A673 (cell line): ENCODE results near the gene PTK7. TPM values are rescaled to one million over a fixed set of nuclear protein-coding genes. Genes with fewer than 3 reads are reported as not detected.

Experiments
- BruUV-seq: library from RNA; stranded (reverse); fragments of 400-500 nt; replicated peaks from 2 replicates; lab custom pipeline; 2021; lab: Mats Ljungman, UMichigan
- CTCF ChIA-PET: fragments of 300-600 bp; sonication (Branson Sonifier 250); formaldehyde crosslinking; loops from one replicate; lab custom pipeline; 2022; ENCODE audit warnings: antibody characterized with exemption; lab: Charles Lee
- POLR2A ChIA-PET: fragments of 300-600 bp; sonication (Branson Sonifier 250); formaldehyde crosslinking; loops from one replicate; lab custom pipeline; 2022; ENCODE audit warnings: antibody characterized with exemption; ENCODE audit not compliant: low non-redundant PET; lab: Charles Lee
- DNase-seq: peaks from one replicate; pipeline ENCODE4 v3.0.0-alpha.2; 2015; ENCODE audit warnings: low spot score
- H3K27ac ChIP-seq: fragments of 200-600 bp; sonication (generic); 2 replicates; pipeline ENCODE4 v1.5.1; 2016; ENCODE audit warnings: mixed run types, low read depth, mild to moderate bottlenecking, mixed read lengths, antibody characterized with exemption, low read length; ENCODE audit not compliant: poor library complexity, severe bottlenecking
- H3K27me3 ChIP-seq: fragments of 200-600 bp; sonication (generic); replicated peaks from 2 replicates; pipeline ENCODE4 v1.6.1; 2017; ENCODE audit warnings: mixed run types, low read depth, mild to moderate bottlenecking, mixed read lengths, antibody characterized with exemption, low read length; ENCODE audit not compliant: insufficient read depth, poor library complexity
- H3K36me3 ChIP-seq: fragments of 200-600 bp; sonication (generic); 2 replicates; pipeline ENCODE4 v1.6.1; 2016; ENCODE audit warnings: mixed run types, mild to moderate bottlenecking, mixed read lengths, antibody characterized with exemption, low read length; ENCODE audit not compliant: insufficient read depth, poor library complexity, severe bottlenecking
- H3K4me1 ChIP-seq: fragments of 200-600 bp; sonication (generic); 2 replicates; pipeline ENCODE4 v1.6.1; 2017; ENCODE audit warnings: mixed run types, mild to moderate bottlenecking, mixed read lengths, antibody characterized with exemption, low read length; ENCODE audit not compliant: insufficient read depth, poor library complexity, severe bottlenecking
- H3K4me3 ChIP-seq: fragments of 200-600 bp; sonication (generic); 2 replicates; pipeline ENCODE4 v1.5.1; 2016; ENCODE audit warnings: low read depth, mixed run types, mild to moderate bottlenecking, mixed read lengths, low read length; ENCODE audit not compliant: poor library complexity, severe bottlenecking
- H3K9me3 ChIP-seq: fragments of 200-600 bp; sonication (generic); 2 replicates; pipeline ENCODE4 v1.6.1; 2016; ENCODE audit warnings: mixed run types, low read depth, mild to moderate bottlenecking, mixed read lengths, antibody characterized with exemption, low read length; ENCODE audit not compliant: poor library complexity, severe bottlenecking
- EZH2 ChIP-seq: fragments of 200-600 bp; sonication (generic); IDR thresholded peaks from 2 replicates; pipeline ENCODE4 v1.6.1; 2017; ENCODE audit warnings: borderline replicate concordance, low read depth, mild to moderate bottlenecking, mixed read lengths, antibody characterized with exemption, low read length; ENCODE audit not compliant: poor library complexity, severe bottlenecking
- intact Hi-C: fragments of 100-400 bp; cut with micrococcal nuclease; formaldehyde crosslinking; loops from one replicate; pipeline ENCODE4 v1.10.0; 2022; ENCODE audit not compliant: unreplicated experiment
- total RNA-seq: library from RNA; stranded (reverse); gene quantifications from 2 replicates; pipeline ENCODE4 v1.2.3, GENCODE V29; 2021
- TF ChIP-seq, protein P1 (sequence below): fragments of 300-800, 200-600 bp; sonication (generic); conservative IDR thresholded peaks from 2 replicates; pipeline ENCODE4 v1.5.1; 2017; ENCODE audit warnings: low read depth, mild to moderate bottlenecking, antibody characterized with exemption, low read length, moderate library complexity, mixed read lengths

Gene PTK7
- total RNA-seq, 1 experiment from 2014 or later, result 84.5 TPM

DNA sequence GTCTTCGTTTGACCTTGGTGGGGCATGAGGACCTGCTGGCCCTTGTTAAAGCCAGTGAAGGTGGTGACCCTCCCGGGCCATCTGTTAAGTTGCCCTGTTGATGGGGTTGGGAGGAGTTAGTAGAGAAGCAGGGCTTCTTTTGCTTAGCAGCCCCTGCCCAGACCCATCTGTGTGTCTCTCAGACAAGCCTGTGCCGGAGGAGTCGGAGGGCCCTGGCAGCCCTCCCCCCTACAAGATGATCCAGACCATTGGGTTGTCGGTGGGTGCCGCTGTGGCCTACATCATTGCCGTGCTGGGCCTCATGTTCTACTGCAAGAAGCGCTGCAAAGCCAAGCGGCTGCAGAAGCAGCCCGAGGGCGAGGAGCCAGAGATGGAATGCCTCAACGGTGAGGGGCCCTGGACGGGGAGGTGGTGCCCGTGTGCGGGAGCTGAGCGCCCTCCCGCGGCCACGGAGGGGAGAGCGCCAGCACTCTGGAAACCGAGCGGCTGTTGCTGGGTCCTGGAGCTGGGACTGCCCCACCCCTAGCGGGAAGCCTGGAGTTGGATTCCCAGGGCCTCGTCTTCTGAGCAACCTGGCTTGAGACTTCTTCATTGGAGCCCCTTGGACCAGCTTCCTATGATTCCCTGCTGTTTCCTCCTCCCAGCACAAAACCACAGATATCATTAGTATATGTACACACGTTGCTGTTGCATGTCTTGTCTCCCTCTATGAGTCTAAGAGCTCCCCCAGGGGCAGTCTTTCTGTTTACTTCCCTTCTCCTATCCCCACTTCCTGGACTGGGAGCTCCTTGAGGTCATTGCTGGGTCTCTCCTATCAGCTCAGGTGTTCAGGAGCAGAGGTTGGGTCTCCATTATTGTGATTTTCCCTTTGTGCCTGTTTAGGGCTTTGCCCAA lies 67.4 kb downstream of the PTK7 start:
- H3K36me3 ChIP-seq, result peaks cover 6% of the 10 kb centered on the region
- H3K27me3 ChIP-seq, result no peaks in the 10 kb centered on the region
- no peak overlapping the region for H3K4me3 ChIP-seq
- no peak overlapping the region for H3K27ac ChIP-seq
- peaks cover 7% of the 10 kb centered on the region for H3K4me1 ChIP-seq
- BruUV-seq, result no TSS peak
- peak; percentile 92 for DNase-seq
- intact Hi-C loops, result loop anchor here (1.0 to 5.0 kb wide), 3 partner anchors 73 to 241 kb away; no protein-coding TSS in a partner anchor
- no peaks in the 10 kb centered on the region for H3K9me3 ChIP-seq
- CTCF ChIA-PET, result interaction anchor here (0.5 to 1.3 kb wide), 14 partner anchors 27 to 358 kb away, joined by 3 to 7 read pairs (median 3); partner anchors contain the start of genes KLC4, KLHDC3, MEA1 and MRPL2
- POLR2A ChIA-PET, result no interaction called here
- TF ChIP-seq, protein P1, sequence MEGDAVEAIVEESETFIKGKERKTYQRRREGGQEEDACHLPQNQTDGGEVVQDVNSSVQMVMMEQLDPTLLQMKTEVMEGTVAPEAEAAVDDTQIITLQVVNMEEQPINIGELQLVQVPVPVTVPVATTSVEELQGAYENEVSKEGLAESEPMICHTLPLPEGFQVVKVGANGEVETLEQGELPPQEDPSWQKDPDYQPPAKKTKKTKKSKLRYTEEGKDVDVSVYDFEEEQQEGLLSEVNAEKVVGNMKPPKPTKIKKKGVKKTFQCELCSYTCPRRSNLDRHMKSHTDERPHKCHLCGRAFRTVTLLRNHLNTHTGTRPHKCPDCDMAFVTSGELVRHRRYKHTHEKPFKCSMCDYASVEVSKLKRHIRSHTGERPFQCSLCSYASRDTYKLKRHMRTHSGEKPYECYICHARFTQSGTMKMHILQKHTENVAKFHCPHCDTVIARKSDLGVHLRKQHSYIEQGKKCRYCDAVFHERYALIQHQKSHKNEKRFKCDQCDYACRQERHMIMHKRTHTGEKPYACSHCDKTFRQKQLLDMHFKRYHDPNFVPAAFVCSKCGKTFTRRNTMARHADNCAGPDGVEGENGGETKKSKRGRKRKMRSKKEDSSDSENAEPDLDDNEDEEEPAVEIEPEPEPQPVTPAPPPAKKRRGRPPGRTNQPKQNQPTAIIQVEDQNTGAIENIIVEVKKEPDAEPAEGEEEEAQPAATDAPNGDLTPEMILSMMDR, result peak; percentile 99
- no peak for TF ChIP-seq EZH2

DNA sequence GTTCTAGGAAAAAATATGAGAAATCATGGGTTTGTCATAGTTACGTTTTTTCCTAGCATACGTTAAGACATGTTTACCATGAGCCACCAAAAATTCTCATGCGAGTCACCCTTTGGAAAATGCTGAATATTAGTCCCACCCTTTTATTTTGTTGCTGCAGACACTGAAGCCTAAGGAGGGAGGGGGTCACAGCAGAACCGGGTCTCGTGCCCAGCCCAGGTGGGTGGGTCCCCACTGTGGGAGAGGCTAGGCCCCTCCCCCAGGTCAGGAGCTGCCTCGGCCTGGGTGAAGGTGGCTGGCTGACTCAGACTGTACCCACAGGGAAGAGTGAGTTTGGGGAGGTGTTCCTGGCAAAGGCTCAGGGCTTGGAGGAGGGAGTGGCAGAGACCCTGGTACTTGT lies 68.8 kb downstream of the PTK7 start:
- CTCF ChIA-PET, result interaction anchor here (0.6 kb wide), 1 partner anchor 233 kb away, joined by 3 read pairs; no protein-coding TSS in a partner anchor

DNA sequence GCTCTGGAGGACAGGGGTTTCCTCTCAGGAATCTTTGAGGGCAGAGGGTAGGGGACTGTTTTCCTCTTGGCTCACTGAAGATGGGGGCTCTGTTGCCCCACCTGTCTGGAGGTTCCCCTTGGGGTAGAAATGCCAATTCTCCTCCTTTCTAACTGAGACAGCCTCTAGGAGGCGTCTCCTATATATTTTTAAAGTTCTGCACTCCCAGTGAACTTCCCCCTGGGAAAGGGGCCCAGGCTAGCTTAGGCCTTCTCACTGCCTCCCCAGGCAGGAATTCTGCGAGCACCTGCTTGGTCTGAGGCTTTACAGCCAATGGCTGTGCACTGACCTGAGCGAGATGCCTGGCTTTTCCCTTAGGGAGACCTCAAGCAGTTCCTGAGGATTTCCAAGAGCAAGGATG lies 70.1 kb downstream of the PTK7 start:
- Histone ChIP-seq H3K27me3 (no peaks in the 10 kb centered on the region), H3K36me3 (peaks cover 6% of the 10 kb centered on the region), H3K9me3 (no peaks in the 10 kb centered on the region), H3K4me3 (no peak overlapping the region), H3K4me1 (peaks cover 7% of the 10 kb centered on the region), H3K27ac (no peak overlapping the region)
- TF ChIP-seq EZH2, result no peak
- TF ChIP-seq, protein P1, result no peak
- ChIA-PET CTCF (no interaction called here), POLR2A (no interaction called here)
- no peak for DNase-seq
- intact Hi-C loops, result no loop called here
- BruUV-seq, result no TSS peak

More for the DNA sequence above, 68.8 kb downstream of the PTK7 start:
- no peaks in the 10 kb centered on the region for H3K9me3 ChIP-seq
- H3K27ac ChIP-seq, result no peak overlapping the region
- no peak for DNase-seq
- no peak overlapping the region for H3K4me3 ChIP-seq
- POLR2A ChIA-PET, result no interaction called here
- intact Hi-C loops, result loop anchor here (5.0 kb wide), 1 partner anchor 243 kb away; no protein-coding TSS in a partner anchor
- H3K27me3 ChIP-seq, result no peaks in the 10 kb centered on the region
- peaks cover 6% of the 10 kb centered on the region for H3K36me3 ChIP-seq
- peaks cover 7% of the 10 kb centered on the region for H3K4me1 ChIP-seq
- TF ChIP-seq, protein P1, result no peak
- TF ChIP-seq EZH2, result no peak
- no TSS peak for BruUV-seq
